Panc1 (cell line): ENCODE results near the gene ST8SIA6.

Experiments
- CTCF ChIP-seq: fragments of 450-650 bp; IDR thresholded peaks from 2 replicates; pipeline ENCODE4 v1.5.1; 2017; ENCODE audit warnings: mild to moderate bottlenecking
- POLR2AphosphoS5 ChIP-seq: IDR thresholded peaks from 2 replicates; pipeline ENCODE4 v1.6.1; 2012; ENCODE audit warnings: mild to moderate bottlenecking, low read depth, low read length, moderate library complexity
- SIN3A ChIP-seq: IDR thresholded peaks from 2 replicates; pipeline ENCODE4 v1.6.1; 2012; ENCODE audit warnings: low read depth, mild to moderate bottlenecking, low read length, moderate library complexity, borderline replicate concordance; ENCODE audit not compliant: insufficient read depth

- TF ChIP-seq CTCF: no peak
- TF ChIP-seq SIN3A: no peak
- no peak for TF ChIP-seq POLR2AphosphoS5
These were observed 66.4 kb downstream of the ST8SIA6 start for GRCh38 chr10:17387861-17388503.
